ENCODE data around the gene WASHC3. TPM values are rescaled to one million over a fixed set of nuclear protein-coding genes. Genes with fewer than 3 reads are reported as not detected.

The WASHC3 gene
- total and polyA plus RNA-seq, 7 experiments from 2014 or later, result 32.8 to 87.9 (median 51.0) TPM

GRCh38 chr12:101968770-101969169 is 93.0 kb downstream of the WASHC3 start:
- Histone ChIP-seq H3K4me1 (ENCODE audit: control insufficient read depth in 2 of 2, insufficient read depth in 2 of 2, low read length in 2 of 2) (peaks cover 4 to 10% of the 10 kb centered on the region in 2 donors), H3K27me3 (ENCODE audit: control insufficient read depth in 2 of 2, insufficient read depth in 2 of 2, low read length in 2 of 2) (no peaks in the 10 kb centered on the region), H3K36me3 (ENCODE audit: control insufficient read depth in 2 of 3, insufficient read depth in 3 of 3, low read length in 3 of 3) (no peaks in the 10 kb centered on the region), H3K9me3 (ENCODE audit: control insufficient read depth in 2 of 3, low read length in 3 of 3) (no peaks in the 10 kb centered on the region), H3K27ac (ENCODE audit: low read depth, low read length) (no peak overlapping the region), H3K4me3 (ENCODE audit: low read length) (no peak overlapping the region)
- Mint-ChIP-seq H3K27me3 (peaks cover 0 to 24% (median 0%) of the 10 kb centered on the region in 5 donors), H3K4me3 (no peak overlapping the region), H3K9me3 (peaks cover 0 to 2% (median 0%) of the 10 kb centered on the region in 11 donors), H3K4me1 (peaks cover 0 to 18% (median 5%) of the 10 kb centered on the region in 7 donors), H3K36me3 (no peaks in the 10 kb centered on the region), H3K27ac (peak overlapping the region in 3 of 9 donors; percentile 41 to 53 (median 49))
- CTCF ChIA-PET, result no interaction called here
- POLR2A ChIA-PET, result no interaction called here
- peak in 1 of 9 donors; percentile 10 for DNase-seq
- intact Hi-C loops (cut with micrococcal nuclease), result no loop called here
- no peak for ATAC-seq

- ChIA-PET CTCF (no interaction called here), POLR2A (no interaction called here)
- H3K36me3 ChIP-seq (ENCODE audit: control insufficient read depth in 2 of 3, insufficient read depth in 3 of 3, low read length in 3 of 3), result no peaks in the 10 kb centered on the region
- H3K27me3 Mint-ChIP-seq, result peaks cover 0 to 22% (median 4%) of the 10 kb centered on the region in 5 donors
- H3K36me3 Mint-ChIP-seq, result no peaks in the 10 kb centered on the region
- DNase-seq, result peak in 7 of 9 donors; percentile 14 to 57 (median 37)
- no peaks in the 10 kb centered on the region for H3K9me3 ChIP-seq (ENCODE audit: control insufficient read depth in 2 of 3, low read length in 3 of 3)
- ATAC-seq, result peak; percentile 54
- no peak overlapping the region for H3K4me3 ChIP-seq (ENCODE audit: low read length)
- H3K4me1 Mint-ChIP-seq, result peaks cover 0 to 18% (median 5%) of the 10 kb centered on the region in 7 donors
- no peaks in the 10 kb centered on the region for H3K27me3 ChIP-seq (ENCODE audit: control insufficient read depth in 2 of 2, insufficient read depth in 2 of 2, low read length in 2 of 2)
- no peak overlapping the region for H3K27ac ChIP-seq (ENCODE audit: low read depth, low read length)
- H3K4me1 ChIP-seq (ENCODE audit: control insufficient read depth in 2 of 2, insufficient read depth in 2 of 2, low read length in 2 of 2), result peaks cover 4 to 10% of the 10 kb centered on the region in 2 donors
- peaks cover 0 to 2% (median 0%) of the 10 kb centered on the region in 11 donors for H3K9me3 Mint-ChIP-seq
- H3K4me3 Mint-ChIP-seq, result no peak overlapping the region
- peak overlapping the region in 3 of 9 donors; percentile 8 to 68 (median 25) for H3K27ac Mint-ChIP-seq
- intact Hi-C loops (cut with micrococcal nuclease), result no loop called here
Observed at GRCh38 chr12:101967506-101967905, 94.3 kb downstream of the WASHC3 start.

GRCh38 chr12:101966496-101966895 is 95.3 kb downstream of the WASHC3 start:
- H3K27ac ChIP-seq (ENCODE audit: low read depth, low read length), result no peak overlapping the region
- POLR2A ChIA-PET, result no interaction called here
- CTCF ChIA-PET, result no interaction called here
- H3K27me3 Mint-ChIP-seq, result peaks cover 0 to 15% (median 3%) of the 10 kb centered on the region in 5 donors
- intact Hi-C loops (cut with micrococcal nuclease), result no loop called here
- H3K9me3 Mint-ChIP-seq, result peaks cover 0 to 1% (median 0%) of the 10 kb centered on the region in 11 donors
- H3K4me1 Mint-ChIP-seq, result peaks cover 0 to 18% (median 5%) of the 10 kb centered on the region in 7 donors
- no peak for DNase-seq
- no peaks in the 10 kb centered on the region for H3K36me3 Mint-ChIP-seq
- no peak overlapping the region for H3K27ac Mint-ChIP-seq
- H3K9me3 ChIP-seq (ENCODE audit: control insufficient read depth in 2 of 3, low read length in 3 of 3), result no peaks in the 10 kb centered on the region
- no peak overlapping the region for H3K4me3 ChIP-seq (ENCODE audit: low read length)
- H3K36me3 ChIP-seq (ENCODE audit: control insufficient read depth in 2 of 3, insufficient read depth in 3 of 3, low read length in 3 of 3), result no peaks in the 10 kb centered on the region
- ATAC-seq, result no peak
- peaks cover 4 to 10% of the 10 kb centered on the region in 2 donors for H3K4me1 ChIP-seq (ENCODE audit: control insufficient read depth in 2 of 2, insufficient read depth in 2 of 2, low read length in 2 of 2)
- no peak overlapping the region for H3K4me3 Mint-ChIP-seq
- no peaks in the 10 kb centered on the region for H3K27me3 ChIP-seq (ENCODE audit: control insufficient read depth in 2 of 2, insufficient read depth in 2 of 2, low read length in 2 of 2)

- no peak overlapping the region for H3K27ac ChIP-seq (ENCODE audit: low read depth, low read length)
- ChIA-PET CTCF (interaction anchor here (0.6 kb wide), 1 partner anchor 8 kb away, joined by 3 read pairs; no protein-coding TSS in a partner anchor), POLR2A (interaction anchor here (0.8 kb wide), 1 partner anchor 14 kb away, joined by 3 read pairs; no protein-coding TSS in a partner anchor)
- DNase-seq, result no peak
- peaks cover 0 to 5% (median 0%) of the 10 kb centered on the region in 5 donors for H3K36me3 Mint-ChIP-seq
- H3K27ac Mint-ChIP-seq, result no peak overlapping the region
- ATAC-seq, result no peak
- H3K4me1 Mint-ChIP-seq, result peaks cover 0 to 14% (median 5%) of the 10 kb centered on the region in 7 donors
- H3K9me3 Mint-ChIP-seq, result peaks cover 0 to 13% (median 6%) of the 10 kb centered on the region in 11 donors
- H3K4me1 ChIP-seq (ENCODE audit: control insufficient read depth in 2 of 2, insufficient read depth in 2 of 2, low read length in 2 of 2), result peaks cover 4 to 10% of the 10 kb centered on the region in 2 donors
- H3K4me3 Mint-ChIP-seq, result no peak overlapping the region
- H3K9me3 ChIP-seq (ENCODE audit: control insufficient read depth in 2 of 3, low read length in 3 of 3), result no peaks in the 10 kb centered on the region
- intact Hi-C loops (cut with micrococcal nuclease), result no loop called here
- H3K4me3 ChIP-seq (ENCODE audit: low read length), result no peak overlapping the region
- no peaks in the 10 kb centered on the region for H3K36me3 ChIP-seq (ENCODE audit: control insufficient read depth in 2 of 3, insufficient read depth in 3 of 3, low read length in 3 of 3)
- peaks cover 0 to 4% (median 0%) of the 10 kb centered on the region in 5 donors for H3K27me3 Mint-ChIP-seq
- no peaks in the 10 kb centered on the region for H3K27me3 ChIP-seq (ENCODE audit: control insufficient read depth in 2 of 2, insufficient read depth in 2 of 2, low read length in 2 of 2)
Observed at GRCh38 chr12:101963697-101964096, 98.1 kb downstream of the WASHC3 start.

Other genes with a start within 250 kb of the WASHC3 start
- gene GNPTAB, start 231.0 kb downstream of the WASHC3 start, total RNA-seq, result 10 to 100 TPM; 42.0 to 85.1 (median 62.2) TPM
- gene GNPTAB, start 231.0 kb downstream of the WASHC3 start, polyA plus RNA-seq, result 10 to 100 TPM; 28.2 to 33.5 TPM
- 1 to 10 TPM; 2.4 to 9.5 (median 2.6) TPM for gene DRAM1, start 184.4 kb downstream of the WASHC3 start, total RNA-seq
- 1 to 10 TPM; 1.4 to 2.4 TPM for gene DRAM1, start 184.4 kb downstream of the WASHC3 start, polyA plus RNA-seq
- gene NUP37, start 58.1 kb upstream of the WASHC3 start, total RNA-seq, result 10 to 100 TPM; 11.9 to 47.5 (median 18.5) TPM
- gene NUP37, start 58.1 kb upstream of the WASHC3 start, polyA plus RNA-seq, result 10 to 100 TPM; 32.9 to 34.0 TPM
- 10 to 100 TPM in 1 of 5 experiments, 1 to 10 TPM in 4; 1.1 to 21.5 (median 1.5) TPM for gene PARPBP, start 58.2 kb upstream of the WASHC3 start, total RNA-seq
- 1 to 10 TPM; 1.7 to 2.2 TPM for gene PARPBP, start 58.2 kb upstream of the WASHC3 start, polyA plus RNA-seq
- 1 to 10 TPM in 1 of 5 experiments, not detected in 4; 2.9 TPM for gene PMCH, start 135.8 kb upstream of the WASHC3 start, total RNA-seq
- gene PMCH, start 135.8 kb upstream of the WASHC3 start, polyA plus RNA-seq, result not detected